Left cardiac atrium (tissue), 4 donors: ENCODE data around the gene TRIM47. TPM values are rescaled to one million over a fixed set of nuclear protein-coding genes. Genes with fewer than 3 reads are reported as not detected.

Source experiments
- ATAC-seq, 2 donors: fragments of 200-7000 bp; cut with Tn5 transposase; one replicate each; pipeline ENCODE4 v1.9.1; 2020; ENCODE audit warnings: mild to moderate bottlenecking in 2 of 2, moderate library complexity in 2 of 2
- DNase-seq: peaks from one replicate; pipeline ENCODE4 v3.0.0-alpha.2; 2020
- intact Hi-C, 2 donors: fragments of 100-400 bp; cut with DNase I; formaldehyde crosslinking; loops; one replicate each; pipeline versions ENCODE4 v1.14.1 to v1.15.1; 2022 to 2023
- total RNA-seq, 2 donors: library from RNA; stranded (reverse); fragmentation: NEBNext Ultra II Directional; extraction: Animal tissue kit (Norgen Biotek cat#: 25700); gene quantifications; one replicate each; pipeline ENCODE4 v1.2.1, GENCODE V29; 2021
- donor health status: DM: no; HTN: yes; CAD: no.
- donor health status: DM: no; HTN: yes; CAD: no; lungs with severe emphysema.
- donor health status: DM: yes; HTN: yes; CAD: no.
- donor health status: Dilated cardiomyopathy.

TRIM47 gene
- total RNA-seq, 2 donors from 2014 or later, result 22.9 to 25.3 TPM

DNA sequence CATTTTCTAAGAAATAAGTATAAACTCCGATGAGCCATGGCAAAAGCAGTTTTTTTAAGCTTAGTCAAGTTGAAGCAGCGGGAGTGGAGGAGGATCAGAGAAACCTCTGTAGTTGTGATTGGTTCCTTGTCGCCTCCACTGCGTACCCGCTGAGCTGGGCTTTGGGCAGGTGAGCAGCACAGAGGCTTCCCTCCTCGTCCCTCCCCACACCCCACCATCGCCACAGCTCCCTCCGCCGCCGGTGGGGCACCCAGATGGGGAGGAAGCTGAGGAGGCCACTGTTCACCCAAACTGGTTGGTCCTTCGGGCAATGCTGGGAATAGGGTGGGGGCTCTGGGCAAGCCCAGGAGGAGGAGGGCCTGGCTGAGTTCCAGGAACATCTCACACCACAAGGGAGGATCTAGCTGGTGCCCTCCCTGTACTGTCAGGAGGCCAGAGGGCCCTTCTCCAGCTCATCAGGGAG lies 31.5 kb upstream of the TRIM47 start:
- peak; percentile 76 to 88 for ATAC-seq
- intact Hi-C loops, result loop anchor here in 1 of 2 donors (5.0 kb wide), 1 partner anchor 97 kb away; no protein-coding TSS in a partner anchor
- DNase-seq, result peak; percentile 76

GRCh38 chr17:75909051-75909811 lies 30.9 kb upstream of the TRIM47 start:
- no peak for DNase-seq
- intact Hi-C loops, result loop anchor here in 1 of 2 donors (5.0 kb wide), 1 partner anchor 98 kb away; no protein-coding TSS in a partner anchor
- ATAC-seq, result no peak

DNA sequence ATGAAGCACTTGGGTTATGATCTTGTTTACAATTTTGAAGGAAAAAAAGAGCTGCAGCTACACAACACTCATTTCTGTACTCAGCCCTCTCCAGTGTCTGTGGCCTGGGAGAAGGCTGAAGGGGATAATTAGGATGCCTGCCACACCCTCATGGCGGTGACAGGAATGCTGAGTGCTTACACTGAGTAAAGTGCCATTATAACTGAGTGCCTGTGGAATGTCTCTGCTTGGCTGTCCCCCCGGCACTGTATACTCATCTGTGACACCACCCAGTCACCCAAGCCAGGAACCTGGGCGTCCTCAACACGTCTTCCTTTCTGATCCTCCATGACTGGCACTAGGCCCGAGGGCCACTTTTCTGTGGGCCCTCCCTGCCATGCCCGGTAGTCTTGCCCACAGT lies 29.8 kb upstream of the TRIM47 start:
- intact Hi-C loops, result loop anchor here in 1 of 2 donors (5.0 kb wide), 1 partner anchor 99 kb away; no protein-coding TSS in a partner anchor
- DNase-seq (peak; percentile 73), ATAC-seq (peak; percentile 34 to 42)

DNA sequence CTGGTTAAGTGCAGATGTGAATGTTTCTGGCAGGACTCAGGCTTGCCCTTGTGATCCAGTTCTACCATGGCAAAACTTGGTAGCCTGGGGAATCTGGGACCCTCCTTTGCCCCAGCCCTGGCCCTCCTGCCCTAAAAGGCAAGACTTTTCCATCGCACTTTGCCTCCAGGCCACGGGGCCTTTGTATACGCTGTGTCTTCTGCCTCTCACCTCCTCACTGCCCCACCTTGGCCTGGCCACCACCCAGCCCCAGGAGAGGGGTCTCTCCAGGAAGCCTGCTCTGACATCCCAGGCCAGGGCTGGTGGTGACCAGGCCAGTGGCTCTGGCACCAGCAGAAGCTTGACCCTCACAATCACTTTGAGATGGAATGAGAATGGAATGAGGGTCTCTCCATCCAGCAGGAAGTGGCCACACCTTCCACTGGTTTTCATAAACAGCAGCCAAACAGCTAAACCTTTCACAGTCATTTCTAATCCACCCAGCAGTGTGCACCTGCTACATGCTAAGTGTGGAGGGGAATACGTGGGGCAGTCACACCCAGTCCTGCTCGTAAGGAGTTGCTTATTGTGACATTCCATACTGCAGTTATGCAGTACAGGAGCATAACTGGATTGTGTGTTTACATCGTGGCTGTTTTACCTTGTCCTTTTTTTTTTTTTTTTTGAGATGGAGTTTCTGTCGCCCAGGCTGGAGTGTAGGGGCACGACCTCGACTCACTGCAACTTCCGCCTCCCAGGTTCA lies 27.9 kb upstream of the TRIM47 start:
- no peak for ATAC-seq
- intact Hi-C loops, result loop anchor here in 1 of 2 donors (5.0 kb wide), 1 partner anchor 101 kb away; no protein-coding TSS in a partner anchor
- DNase-seq, result no peak

DNA sequence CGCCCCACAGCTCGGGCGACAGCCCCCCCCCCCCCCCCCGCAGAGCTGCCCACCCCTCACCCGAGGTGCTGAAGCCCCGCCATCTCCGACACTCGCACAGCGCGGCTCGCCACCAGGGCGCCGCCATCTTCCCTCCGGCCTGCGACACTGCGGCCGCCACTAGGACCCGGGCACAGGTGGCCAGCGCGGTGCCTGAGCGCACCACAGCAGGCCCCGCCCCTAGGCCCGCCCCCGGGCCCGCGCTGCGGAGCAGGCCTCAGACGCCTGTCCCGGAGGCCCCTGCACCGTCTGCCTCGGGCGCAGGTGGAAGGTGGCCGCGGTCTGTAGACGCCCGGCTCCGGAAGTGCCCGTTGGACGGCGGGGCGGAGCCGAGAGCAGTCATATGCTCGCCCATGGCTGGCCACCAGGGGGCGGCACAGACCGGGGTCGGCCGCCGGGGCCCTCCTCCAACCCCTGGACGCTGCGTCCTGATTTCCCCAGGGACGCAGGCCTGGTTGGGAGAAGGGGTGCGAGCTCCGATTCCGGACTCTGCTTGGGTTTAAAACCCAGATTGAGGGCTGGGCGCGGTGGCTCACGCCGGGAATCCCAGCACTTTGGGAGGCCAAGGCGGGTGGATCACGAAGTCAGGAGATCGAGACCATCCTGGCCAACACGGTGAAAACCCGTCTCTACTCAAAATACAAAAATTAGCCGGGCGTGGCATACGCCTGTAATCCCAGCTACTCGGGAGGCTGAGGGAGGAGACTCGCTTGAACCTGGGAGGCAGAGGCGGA lies 26.6 kb upstream of the TRIM47 start, which contains the start of gene MRPL38:
MRPL38 (minus strand) TSS at position 136 of the 773 bp plus-strand sequence; CDS start at position 127, 9 bp downstream.
- ATAC-seq, result peak; percentile 92 to 95
- DNase-seq, result peak; percentile 93
- intact Hi-C loops, result loop anchor here (2.0 to 5.0 kb wide), 2 partner anchors 102 kb away; no protein-coding TSS in a partner anchor

GRCh38 chr17:75902406-75902805 lies 24.0 kb upstream of the TRIM47 start:
- intact Hi-C loops, result no loop called here
- ATAC-seq (no peak), DNase-seq (no peak)

DNA sequence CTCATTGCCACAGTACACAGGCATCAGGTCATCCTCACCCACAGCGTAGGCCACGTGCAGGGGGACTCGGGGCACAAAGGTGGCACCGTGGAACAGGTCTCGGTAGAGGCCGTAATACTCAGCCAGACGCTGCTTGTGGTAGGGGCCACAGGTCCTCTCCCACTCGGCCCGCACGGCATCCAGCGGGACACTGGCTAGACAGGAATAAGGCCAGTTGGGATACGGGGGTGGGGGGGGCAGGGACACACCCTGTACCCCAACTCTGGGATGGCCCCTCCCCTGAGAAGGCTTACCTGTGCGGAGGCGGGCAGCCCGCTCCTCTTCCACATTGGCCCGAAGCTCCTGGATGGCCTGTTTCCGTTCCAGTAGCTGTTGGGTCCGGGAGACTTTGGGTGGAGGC lies 23.3 kb upstream of the TRIM47 start:
- DNase-seq, result no peak
- intact Hi-C loops, result no loop called here
- ATAC-seq, result no peak

GRCh38 chr17:75900691-75901533 lies 22.5 kb upstream of the TRIM47 start:
- no peak for DNase-seq
- intact Hi-C loops, result no loop called here
- no peak for ATAC-seq

DNA sequence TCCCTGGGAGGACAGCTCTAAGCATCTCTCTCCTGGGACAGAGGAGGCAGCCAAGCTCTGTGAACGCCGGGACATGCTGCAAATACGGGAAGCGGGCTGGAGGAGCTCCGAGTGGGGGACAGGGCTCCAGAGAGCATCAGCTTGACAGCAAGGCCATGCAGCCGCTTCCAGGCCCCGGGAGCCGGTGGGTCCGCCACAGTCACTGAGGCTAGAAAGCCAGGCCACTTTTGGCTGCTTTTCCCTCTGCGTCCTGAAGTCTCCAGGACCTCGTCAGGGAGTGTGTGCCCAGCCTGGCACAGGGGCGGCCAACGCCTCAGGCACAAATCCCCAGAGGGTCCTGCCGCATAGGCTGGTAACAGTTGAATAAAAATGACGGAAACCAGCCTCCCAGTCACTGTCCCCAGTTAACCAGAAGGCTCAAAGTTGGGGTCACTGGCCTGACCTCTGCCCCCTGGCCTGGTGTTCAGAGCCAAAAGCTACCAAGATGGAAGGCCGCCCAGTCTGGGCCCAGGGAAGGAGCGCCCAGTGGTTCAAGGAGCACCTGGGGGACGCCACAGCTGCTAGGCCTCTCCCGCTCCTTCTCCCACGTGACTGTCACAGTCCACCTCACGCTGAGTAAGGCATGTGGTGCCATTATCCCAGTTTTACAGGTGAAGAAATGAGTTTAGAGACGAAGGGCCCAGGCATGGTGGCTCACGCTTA lies 21.5 kb upstream of the TRIM47 start:
- ATAC-seq, result no peak
- intact Hi-C loops, result loop anchor here in 1 of 2 donors (10.0 kb wide), 1 partner anchor 135 kb away; the partner anchor contains the start of gene GALK1
- DNase-seq, result no peak

DNA sequence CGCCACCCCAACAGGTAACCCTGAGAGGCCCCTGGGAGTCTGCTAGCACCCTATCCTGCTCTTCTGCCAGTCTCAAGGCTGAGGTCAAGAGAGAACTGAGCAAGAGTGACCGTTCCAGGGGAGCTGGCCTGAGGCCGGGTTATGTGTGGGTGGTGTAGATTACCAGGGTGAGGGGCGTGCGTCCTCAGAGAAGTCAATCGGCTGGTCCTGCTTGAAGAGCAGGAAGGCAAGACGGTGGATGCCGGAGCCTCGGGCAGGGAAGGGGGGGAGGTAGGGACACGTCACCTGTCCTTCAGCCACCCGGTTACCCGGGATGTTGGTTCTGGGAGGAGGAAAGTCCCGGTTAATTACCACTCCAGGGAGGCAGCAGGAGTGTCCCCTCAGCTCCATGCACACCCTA lies 21.0 kb upstream of the TRIM47 start:
- intact Hi-C loops, result loop anchor here in 1 of 2 donors (10.0 kb wide), 1 partner anchor 135 kb away; the partner anchor contains the start of gene GALK1
- DNase-seq (no peak), ATAC-seq (no peak)

DNA sequence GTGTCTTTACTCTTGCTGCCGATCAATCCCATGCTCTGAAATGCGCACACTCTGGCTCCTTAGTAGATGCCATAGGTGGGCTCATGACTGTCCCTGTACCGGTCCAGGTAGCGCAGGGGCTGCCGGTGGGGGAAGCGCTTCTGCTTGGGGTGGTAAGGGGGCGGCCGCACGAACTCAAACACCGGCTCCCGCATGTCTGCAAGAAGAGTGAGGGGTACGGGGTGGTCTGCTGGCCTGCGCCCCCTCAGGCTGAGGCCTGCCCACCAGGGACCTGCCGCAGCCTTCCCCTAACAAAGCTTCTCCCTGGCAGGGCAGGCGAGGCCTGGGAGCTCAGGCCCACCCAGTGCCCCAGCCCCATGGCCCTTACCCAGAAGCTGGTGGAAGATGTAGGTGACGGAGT lies 20.4 kb upstream of the TRIM47 start:
- ATAC-seq (no peak), DNase-seq (no peak)
- intact Hi-C loops, result loop anchor here in 1 of 2 donors (10.0 kb wide), 1 partner anchor 134 kb away; the partner anchor contains the start of gene GALK1

DNA sequence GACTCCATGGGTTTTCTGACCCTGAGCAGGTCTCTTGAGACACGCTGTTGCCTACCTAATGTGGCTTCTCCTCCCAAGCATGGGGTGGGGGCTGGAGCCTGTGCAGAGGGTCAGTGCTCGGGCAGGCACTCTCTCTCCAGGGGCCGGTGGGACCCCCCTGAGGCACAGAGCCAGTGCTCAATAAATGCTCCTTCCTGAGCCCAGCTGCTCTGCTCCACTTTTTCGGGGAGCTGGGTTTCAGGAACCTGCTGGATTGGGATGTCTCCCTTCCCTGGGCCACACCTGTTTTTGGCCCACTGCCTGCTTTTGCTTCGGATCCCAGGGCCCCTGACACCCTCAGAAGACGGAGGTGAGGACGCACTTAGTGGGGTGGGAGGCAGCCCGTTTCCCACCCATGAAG lies 19.7 kb upstream of the TRIM47 start:
- no peak for DNase-seq
- intact Hi-C loops, result loop anchor here in 1 of 2 donors (10.0 kb wide), 1 partner anchor 133 kb away; the partner anchor contains the start of gene GALK1
- ATAC-seq, result no peak

DNA sequence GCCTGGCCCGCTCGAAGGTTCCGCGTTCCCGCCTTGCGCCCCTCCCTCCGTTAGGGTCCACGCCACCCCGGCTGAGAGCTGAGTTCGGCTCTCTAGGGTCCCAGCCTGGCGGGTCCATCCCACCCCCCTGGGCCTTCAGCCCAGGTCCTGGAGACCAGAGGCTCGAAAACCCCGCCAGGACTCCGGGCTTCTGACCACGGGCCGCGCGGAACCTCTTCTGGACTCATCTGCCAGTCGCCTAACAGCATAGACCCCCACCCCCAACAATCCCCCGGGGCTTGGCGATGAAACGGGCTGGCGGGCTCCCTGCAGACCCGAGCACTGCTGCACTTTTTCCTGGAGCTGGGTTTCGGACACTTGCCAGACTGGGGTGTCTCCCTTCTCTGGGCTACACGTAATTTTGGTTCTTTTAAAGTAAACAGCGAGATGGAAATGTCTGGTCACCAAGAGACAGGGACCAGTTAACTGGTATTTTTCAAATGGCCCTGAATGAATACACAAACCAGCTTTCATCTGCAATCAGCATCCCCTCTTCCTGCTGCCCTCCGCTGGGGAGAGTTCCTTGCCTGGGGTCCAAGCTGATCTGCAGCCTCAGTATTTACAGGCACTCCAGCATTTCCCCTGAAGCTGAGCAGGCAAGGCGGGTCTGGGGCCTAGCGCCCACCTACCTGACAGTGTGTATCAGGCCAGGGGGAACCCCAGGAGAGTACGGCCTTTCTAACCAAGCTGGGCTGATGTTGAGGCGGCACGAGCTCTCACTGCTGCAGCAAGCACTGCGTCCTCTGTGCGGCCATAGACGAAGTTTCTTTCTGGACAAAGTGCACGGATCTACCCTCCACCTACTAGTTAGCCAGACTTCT lies 19.0 kb upstream of the TRIM47 start:
- intact Hi-C loops, result loop anchor here in 1 of 2 donors (10.0 kb wide), 1 partner anchor 133 kb away; the partner anchor contains the start of gene GALK1
- DNase-seq (no peak), ATAC-seq (no peak)

GRCh38 chr17:75896415-75897159 lies 18.2 kb upstream of the TRIM47 start, which contains the start of gene TRIM65:
Gene TRIM65, minus strand, starts transcription at chr17:75896951. Its CDS starts 14 bp downstream, at chr17:75896937.
- peak; percentile 92 for DNase-seq
- intact Hi-C loops, result loop anchor here in 1 of 2 donors (10.0 kb wide), 1 partner anchor 132 kb away; the partner anchor contains the start of gene GALK1
- peak; percentile 85 to 91 for ATAC-seq
